A673 (cell line): ENCODE data around the gene TOR2A.

ENCODE experiments used
- EZH2 ChIP-seq: fragments of 200-600 bp; sonication (generic); IDR thresholded peaks from 2 replicates; pipeline ENCODE4 v1.6.1; 2017; ENCODE audit warnings: borderline replicate concordance, low read depth, mild to moderate bottlenecking, mixed read lengths, antibody characterized with exemption, low read length; ENCODE audit not compliant: poor library complexity, severe bottlenecking
- TF ChIP-seq, protein P1 (sequence below): fragments of 300-800, 200-600 bp; sonication (generic); conservative IDR thresholded peaks from 2 replicates; pipeline ENCODE4 v1.5.1; 2017; ENCODE audit warnings: low read depth, mild to moderate bottlenecking, antibody characterized with exemption, low read length, moderate library complexity, mixed read lengths

DNA sequence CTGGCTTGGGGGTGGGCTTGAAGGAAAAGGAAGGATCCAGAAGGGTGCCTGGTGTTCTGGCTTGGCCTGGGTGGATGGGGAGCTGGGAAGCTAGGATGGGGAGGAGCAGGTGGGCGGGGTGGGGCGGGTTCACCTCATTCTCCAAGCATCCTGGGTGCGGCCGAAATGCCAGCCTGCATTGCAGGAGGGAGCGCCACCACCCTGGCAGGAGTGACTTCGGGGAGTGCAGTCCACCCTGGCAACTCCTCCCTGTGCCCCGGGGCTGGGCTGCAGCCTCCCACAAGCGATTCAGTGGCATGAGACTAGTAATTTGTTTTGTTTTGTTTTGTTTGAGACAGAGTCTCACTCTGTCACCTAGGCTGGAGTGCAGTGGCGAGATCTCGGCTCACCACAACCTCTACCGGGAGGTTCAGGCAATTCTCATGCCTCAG lies 13.7 kb downstream of the TOR2A start:
- TF ChIP-seq, protein P1, sequence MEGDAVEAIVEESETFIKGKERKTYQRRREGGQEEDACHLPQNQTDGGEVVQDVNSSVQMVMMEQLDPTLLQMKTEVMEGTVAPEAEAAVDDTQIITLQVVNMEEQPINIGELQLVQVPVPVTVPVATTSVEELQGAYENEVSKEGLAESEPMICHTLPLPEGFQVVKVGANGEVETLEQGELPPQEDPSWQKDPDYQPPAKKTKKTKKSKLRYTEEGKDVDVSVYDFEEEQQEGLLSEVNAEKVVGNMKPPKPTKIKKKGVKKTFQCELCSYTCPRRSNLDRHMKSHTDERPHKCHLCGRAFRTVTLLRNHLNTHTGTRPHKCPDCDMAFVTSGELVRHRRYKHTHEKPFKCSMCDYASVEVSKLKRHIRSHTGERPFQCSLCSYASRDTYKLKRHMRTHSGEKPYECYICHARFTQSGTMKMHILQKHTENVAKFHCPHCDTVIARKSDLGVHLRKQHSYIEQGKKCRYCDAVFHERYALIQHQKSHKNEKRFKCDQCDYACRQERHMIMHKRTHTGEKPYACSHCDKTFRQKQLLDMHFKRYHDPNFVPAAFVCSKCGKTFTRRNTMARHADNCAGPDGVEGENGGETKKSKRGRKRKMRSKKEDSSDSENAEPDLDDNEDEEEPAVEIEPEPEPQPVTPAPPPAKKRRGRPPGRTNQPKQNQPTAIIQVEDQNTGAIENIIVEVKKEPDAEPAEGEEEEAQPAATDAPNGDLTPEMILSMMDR, result no peak
- TF ChIP-seq EZH2, result no peak
